CD4-positive, alpha-beta memory T cell (primary cell): ENCODE results near the gene LRFN2. TPM values are rescaled to one million over a fixed set of nuclear protein-coding genes. Genes with fewer than 3 reads are reported as not detected.

Experiments used
- CTCF ChIA-PET: fragments of 350-600 bp; sonication (Branson Sonifier 250); formaldehyde crosslinking; loops from one replicate; lab custom pipeline; 2021; ENCODE audit warnings: inconsistent platforms; ENCODE audit not compliant: partially characterized antibody; lab: Charles Lee
- POLR2A ChIA-PET: fragments of 350-600 bp; sonication (Branson Sonifier 250); formaldehyde crosslinking; loops from one replicate; lab custom pipeline; 2021; ENCODE audit not compliant: partially characterized antibody; lab: Charles Lee
- DNase-seq, 5 donors: peaks; one replicate each; pipeline versions ENCODE4 v3.0.0 to v3.0.0-alpha.2; 2020 to 2022; ENCODE audit warnings: mixed read lengths in 1 of 5
- H3K27ac ChIP-seq: one replicate; pipeline ENCODE4 v1.7.0; 2013; ENCODE audit warnings: low read depth, low read length
- H3K27me3 ChIP-seq: 2 replicates; pipeline ENCODE4 v1.7.0; 2013; ENCODE audit warnings: mild to moderate bottlenecking, low read length, moderate library complexity; ENCODE audit not compliant: insufficient read depth
- H3K36me3 ChIP-seq: 2 replicates; pipeline ENCODE4 v1.7.0; 2013; ENCODE audit warnings: mild to moderate bottlenecking, low read length, moderate library complexity; ENCODE audit not compliant: insufficient read depth
- H3K4me1 ChIP-seq: 2 replicates; pipeline ENCODE4 v1.7.0; 2013; ENCODE audit warnings: mild to moderate bottlenecking, low read length, moderate library complexity; ENCODE audit not compliant: insufficient read depth
- H3K4me3 ChIP-seq, 2 donors: one replicate each; pipeline ENCODE4 v1.7.0; 2013; ENCODE audit warnings: low read length in 2 of 2, mild to moderate bottlenecking in 1 of 2
- H3K9me3 ChIP-seq, 2 donors: one replicate each; pipeline ENCODE4 v1.7.0; 2013; ENCODE audit warnings: low read length in 2 of 2, control low read depth in 1 of 2; ENCODE audit not compliant: control insufficient read depth in 1 of 2
- H3K27ac Mint-ChIP-seq, 7 donors: one replicate each; pipeline ENCODE4 v1.8.0; 2020 to 2021; ENCODE audit warnings: mixed read lengths in 7 of 7, mild to moderate bottlenecking in 6 of 7, inconsistent platforms in 3 of 7, moderate library complexity in 3 of 7
- H3K27me3 Mint-ChIP-seq, 2 donors: one replicate each; pipeline ENCODE4 v1.8.0; 2020 to 2021; ENCODE audit warnings: mixed read lengths in 2 of 2
- H3K36me3 Mint-ChIP-seq, 2 donors: one replicate each; pipeline ENCODE4 v1.8.0; 2020 to 2021; ENCODE audit warnings: mixed read lengths in 2 of 2, inconsistent platforms in 1 of 2, mild to moderate bottlenecking in 1 of 2
- H3K4me1 Mint-ChIP-seq, 4 donors: one replicate each; pipeline ENCODE4 v1.8.0; 2020 to 2021; ENCODE audit warnings: mixed read lengths in 4 of 4, mild to moderate bottlenecking in 1 of 4
- H3K4me3 Mint-ChIP-seq, 8 donors: one replicate each; pipeline ENCODE4 v1.8.0; 2020 to 2021; ENCODE audit warnings: mixed read lengths in 8 of 8, mild to moderate bottlenecking in 7 of 8, moderate library complexity in 6 of 8, inconsistent platforms in 3 of 8
- H3K9me3 Mint-ChIP-seq, 8 donors: one replicate each; pipeline ENCODE4 v1.8.0; 2020 to 2021; ENCODE audit warnings: mixed read lengths in 8 of 8, mild to moderate bottlenecking in 5 of 8, inconsistent platforms in 3 of 8, moderate library complexity in 1 of 8
- intact Hi-C: fragments of 100-400 bp; cut with micrococcal nuclease; formaldehyde crosslinking; loops from one replicate; pipeline ENCODE4 v1.15.1; 2023
- polyA plus RNA-seq, 2 donors: library from polyadenylated mRNA; unstranded; fragments of 300-500 nt; fragmentation: Illumina TruSeq; gene quantifications; one replicate each; pipeline ENCODE4 v1.2.3, GENCODE V29; 2021
- total RNA-seq, 2 experiments: library from RNA; stranded (reverse); gene quantifications; one replicate each; pipeline ENCODE4 v1.2.3, GENCODE V29; 2021

Gene LRFN2
- total and polyA plus RNA-seq, 4 experiments from 2014 or later, result 0.17 TPM; not detected in 3

DNA sequence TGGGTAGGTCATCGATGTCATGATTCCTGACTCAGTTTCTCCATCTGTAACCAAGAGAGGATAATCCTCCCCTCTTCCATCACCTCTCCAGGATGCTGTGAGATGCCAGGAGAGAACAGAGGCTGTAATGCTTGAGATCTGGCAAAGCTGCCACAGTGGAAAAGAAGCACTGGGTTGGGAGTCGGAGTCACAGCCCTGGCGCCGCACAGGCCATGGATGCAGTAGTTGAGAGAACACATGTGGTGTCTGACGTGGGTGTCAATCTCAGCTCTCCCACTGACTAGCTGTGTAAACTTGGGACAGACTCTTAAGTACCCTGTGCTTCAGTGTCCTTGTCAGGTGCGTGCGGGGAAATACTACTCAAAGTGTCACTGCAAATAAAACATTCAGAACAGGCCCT is 47.3 kb downstream of the LRFN2 start:
- Histone ChIP-seq H3K4me1 (no peaks in the 10 kb centered on the region), H3K36me3 (no peaks in the 10 kb centered on the region), H3K27me3 (no peaks in the 10 kb centered on the region), H3K27ac (no peak overlapping the region), H3K4me3 (no peak overlapping the region), H3K9me3 (no peaks in the 10 kb centered on the region)
- Mint-ChIP-seq H3K4me1 (peaks cover 0 to 2% (median 0%) of the 10 kb centered on the region in 4 donors), H3K36me3 (no peaks in the 10 kb centered on the region), H3K4me3 (no peak overlapping the region), H3K27me3 (peaks cover 4 to 7% of the 10 kb centered on the region in 2 donors), H3K9me3 (no peaks in the 10 kb centered on the region), H3K27ac (no peak overlapping the region)
- intact Hi-C loops, result no loop called here
- no peak for DNase-seq
- CTCF ChIA-PET, result no interaction called here
- POLR2A ChIA-PET, result no interaction called here

GRCh38 chr6:40538556-40538955 is 48.6 kb downstream of the LRFN2 start:
- Histone ChIP-seq H3K27ac (no peak overlapping the region), H3K27me3 (no peaks in the 10 kb centered on the region), H3K36me3 (no peaks in the 10 kb centered on the region), H3K4me1 (no peaks in the 10 kb centered on the region), H3K9me3 (no peaks in the 10 kb centered on the region), H3K4me3 (no peak overlapping the region)
- Mint-ChIP-seq H3K27ac (no peak overlapping the region), H3K27me3 (peaks cover 4 to 6% of the 10 kb centered on the region in 2 donors), H3K36me3 (no peaks in the 10 kb centered on the region), H3K4me3 (no peak overlapping the region), H3K4me1 (peaks cover 0 to 2% (median 0%) of the 10 kb centered on the region in 4 donors), H3K9me3 (no peaks in the 10 kb centered on the region)
- CTCF ChIA-PET, result interaction anchor here (1.4 kb wide), 1 partner anchor 12 kb away, joined by 4 read pairs; no protein-coding TSS in a partner anchor
- no peak for DNase-seq
- intact Hi-C loops, result no loop called here
- POLR2A ChIA-PET, result no interaction called here

DNA sequence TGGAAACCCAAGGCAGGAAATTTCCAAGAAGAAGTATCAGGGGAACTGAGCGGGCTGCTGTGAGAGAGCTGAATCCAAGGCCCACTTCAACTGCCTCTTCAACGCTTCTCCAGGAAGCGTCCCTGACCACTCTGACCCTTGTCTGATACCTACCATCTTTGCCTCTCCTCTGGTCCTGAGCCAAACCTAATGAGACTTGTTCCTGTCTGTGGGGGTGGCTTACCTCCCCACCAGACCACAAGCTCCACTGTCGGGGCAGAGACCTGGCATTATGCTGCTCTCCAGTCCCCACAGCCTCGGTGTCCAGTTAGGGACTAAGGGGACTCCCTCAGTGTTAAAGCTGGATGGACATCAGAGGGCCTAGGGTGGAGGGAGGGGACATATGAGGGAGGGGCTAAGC is 49.7 kb downstream of the LRFN2 start:
- no peak for DNase-seq
- ChIA-PET CTCF (interaction anchor here (1.4 kb wide), 1 partner anchor 13 kb away, joined by 4 read pairs; no protein-coding TSS in a partner anchor), POLR2A (no interaction called here)
- H3K27ac ChIP-seq, result no peak overlapping the region
- no peak overlapping the region for H3K27ac Mint-ChIP-seq
- no peak overlapping the region for H3K4me3 Mint-ChIP-seq
- no peaks in the 10 kb centered on the region for H3K9me3 Mint-ChIP-seq
- no peaks in the 10 kb centered on the region for H3K4me1 ChIP-seq
- H3K27me3 Mint-ChIP-seq, result peaks cover 6% of the 10 kb centered on the region in 2 donors
- no peak overlapping the region for H3K4me3 ChIP-seq
- peaks cover 0 to 2% (median 0%) of the 10 kb centered on the region in 4 donors for H3K4me1 Mint-ChIP-seq
- H3K27me3 ChIP-seq, result no peaks in the 10 kb centered on the region
- H3K36me3 Mint-ChIP-seq, result no peaks in the 10 kb centered on the region
- H3K9me3 ChIP-seq, result no peaks in the 10 kb centered on the region
- intact Hi-C loops, result no loop called here
- no peaks in the 10 kb centered on the region for H3K36me3 ChIP-seq

DNA sequence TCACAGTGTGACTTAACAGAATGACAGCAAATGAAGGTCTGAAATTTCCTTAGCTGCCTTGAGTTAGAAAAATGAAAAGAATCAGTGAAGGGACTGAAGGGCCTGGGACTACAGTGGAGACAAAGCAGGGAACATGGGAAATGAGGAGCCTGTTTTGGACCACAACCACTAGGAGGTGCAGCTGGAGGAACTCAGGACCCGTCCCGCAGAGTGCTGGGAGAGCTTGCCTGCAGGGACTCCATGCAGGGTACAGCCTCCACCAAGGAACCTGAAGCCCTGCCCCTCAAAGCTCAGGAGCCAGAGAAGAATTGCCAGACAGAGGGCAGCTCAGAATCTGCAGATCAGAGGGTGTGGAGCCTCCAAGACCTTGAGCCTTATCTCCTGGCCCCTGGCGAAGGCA is 50.7 kb downstream of the LRFN2 start:
- no peaks in the 10 kb centered on the region for H3K9me3 Mint-ChIP-seq
- Histone ChIP-seq H3K36me3 (no peaks in the 10 kb centered on the region), H3K27me3 (no peaks in the 10 kb centered on the region), H3K9me3 (no peaks in the 10 kb centered on the region), H3K4me3 (no peak overlapping the region), H3K27ac (no peak overlapping the region), H3K4me1 (no peaks in the 10 kb centered on the region)
- no peak overlapping the region for H3K4me3 Mint-ChIP-seq
- H3K27me3 Mint-ChIP-seq, result peaks cover 6 to 9% of the 10 kb centered on the region in 2 donors
- no peak overlapping the region for H3K27ac Mint-ChIP-seq
- CTCF ChIA-PET, result no interaction called here
- H3K4me1 Mint-ChIP-seq, result peaks cover 0 to 2% (median 0%) of the 10 kb centered on the region in 4 donors
- intact Hi-C loops, result no loop called here
- no peaks in the 10 kb centered on the region for H3K36me3 Mint-ChIP-seq
- DNase-seq, result no peak
- POLR2A ChIA-PET, result interaction anchor here (0.5 kb wide), 1 partner anchor 887 kb away, joined by 3 read pairs; no protein-coding TSS in a partner anchor

- H3K4me1 Mint-ChIP-seq, result peaks cover 0 to 2% (median 0%) of the 10 kb centered on the region in 4 donors
- H3K27me3 Mint-ChIP-seq, result peaks cover 6 to 9% of the 10 kb centered on the region in 2 donors
- H3K27ac Mint-ChIP-seq, result no peak overlapping the region
- ChIA-PET CTCF (no interaction called here), POLR2A (interaction anchor here (0.5 kb wide), 1 partner anchor 887 kb away, joined by 3 read pairs; no protein-coding TSS in a partner anchor)
- no peaks in the 10 kb centered on the region for H3K36me3 Mint-ChIP-seq
- no peaks in the 10 kb centered on the region for H3K4me1 ChIP-seq
- no peak overlapping the region for H3K4me3 ChIP-seq
- no peak for DNase-seq
- H3K36me3 ChIP-seq, result no peaks in the 10 kb centered on the region
- no peaks in the 10 kb centered on the region for H3K9me3 Mint-ChIP-seq
- no peak overlapping the region for H3K27ac ChIP-seq
- H3K4me3 Mint-ChIP-seq, result no peak overlapping the region
- intact Hi-C loops, result no loop called here
- no peaks in the 10 kb centered on the region for H3K9me3 ChIP-seq
- no peaks in the 10 kb centered on the region for H3K27me3 ChIP-seq
These were observed 51.3 kb downstream of the LRFN2 start for GRCh38 chr6:40535819-40536380.

DNA sequence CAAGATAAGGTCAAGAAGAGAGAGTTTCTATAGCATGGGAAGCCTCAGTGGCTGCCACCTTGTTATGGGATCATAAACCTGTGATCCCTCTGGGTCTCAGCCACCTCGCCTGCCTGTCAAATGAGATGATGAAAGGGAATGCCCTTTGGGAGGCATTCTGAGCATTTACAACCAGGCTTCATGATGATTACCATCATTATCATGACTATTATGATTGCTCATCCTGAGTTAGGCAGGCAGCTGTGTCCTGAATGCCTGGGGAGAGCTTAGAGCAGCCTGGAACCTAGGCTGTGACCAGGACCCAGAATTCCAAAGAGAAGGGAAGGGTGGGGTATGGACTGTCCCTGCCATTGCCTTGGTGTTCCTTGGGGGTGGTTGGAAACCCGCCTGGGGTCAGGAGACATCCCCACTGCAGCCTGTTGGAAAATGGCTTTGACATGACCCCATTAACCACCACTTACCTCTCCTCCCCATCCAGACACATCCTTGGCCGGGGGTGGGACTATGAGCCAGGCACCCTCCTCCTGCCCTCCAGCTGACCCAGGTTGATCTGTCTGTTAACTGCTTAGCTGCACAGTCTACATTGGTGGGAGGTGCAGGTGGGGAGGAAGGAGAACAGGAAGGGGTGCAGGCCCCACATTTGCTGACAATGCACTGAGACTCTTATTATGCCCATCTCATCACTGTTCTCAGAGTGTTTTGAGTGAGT is 51.9 kb downstream of the LRFN2 start:
- Histone ChIP-seq H3K27me3 (no peaks in the 10 kb centered on the region), H3K4me3 (no peak overlapping the region), H3K9me3 (no peaks in the 10 kb centered on the region), H3K27ac (no peak overlapping the region), H3K4me1 (no peaks in the 10 kb centered on the region), H3K36me3 (no peaks in the 10 kb centered on the region)
- DNase-seq, result no peak
- H3K36me3 Mint-ChIP-seq, result no peaks in the 10 kb centered on the region
- intact Hi-C loops, result no loop called here
- ChIA-PET POLR2A (no interaction called here), CTCF (no interaction called here)
- H3K9me3 Mint-ChIP-seq, result no peaks in the 10 kb centered on the region
- H3K4me3 Mint-ChIP-seq, result no peak overlapping the region
- no peak overlapping the region for H3K27ac Mint-ChIP-seq
- peaks cover 0 to 2% (median 0%) of the 10 kb centered on the region in 4 donors for H3K4me1 Mint-ChIP-seq
- H3K27me3 Mint-ChIP-seq, result peaks cover 9% of the 10 kb centered on the region in 2 donors

DNA sequence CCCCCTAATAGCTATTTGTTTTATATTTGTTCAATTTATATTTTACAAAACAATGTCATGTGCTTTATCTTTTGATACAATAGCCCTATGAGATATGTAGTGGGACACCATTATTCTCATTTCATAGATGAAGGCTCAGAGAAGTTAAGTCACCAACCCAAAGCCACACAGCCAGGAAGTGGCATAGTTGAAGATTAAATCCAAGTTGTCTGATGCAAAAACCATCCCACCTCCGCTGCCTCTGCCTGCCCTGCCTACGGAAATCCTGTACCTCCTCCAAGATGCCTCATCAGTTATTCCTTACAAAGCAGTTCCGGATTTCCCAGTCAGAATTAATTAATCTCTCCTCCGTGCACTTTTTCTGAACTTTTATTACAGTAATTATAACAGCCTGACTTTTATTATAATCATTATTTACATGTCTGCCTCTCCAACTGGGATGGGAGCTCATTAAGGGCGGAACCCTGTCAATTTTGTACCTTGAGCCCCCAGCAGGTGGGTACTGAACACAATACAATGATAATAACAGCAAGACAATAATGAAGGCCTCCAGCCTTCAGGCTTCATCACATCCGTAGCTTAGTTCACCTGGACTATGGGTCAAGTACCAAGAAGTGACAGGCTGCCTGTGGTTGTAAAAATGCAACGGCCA is 54.7 kb downstream of the LRFN2 start:
- CTCF ChIA-PET, result no interaction called here
- POLR2A ChIA-PET, result no interaction called here
- H3K27me3 ChIP-seq, result no peaks in the 10 kb centered on the region
- intact Hi-C loops, result no loop called here
- H3K4me3 ChIP-seq, result no peak overlapping the region
- Mint-ChIP-seq H3K4me3 (no peak overlapping the region), H3K4me1 (peaks cover 0 to 2% (median 0%) of the 10 kb centered on the region in 4 donors), H3K9me3 (no peaks in the 10 kb centered on the region), H3K27ac (no peak overlapping the region), H3K27me3 (peaks cover 3 to 6% of the 10 kb centered on the region in 2 donors), H3K36me3 (no peaks in the 10 kb centered on the region)
- H3K4me1 ChIP-seq, result no peaks in the 10 kb centered on the region
- no peak overlapping the region for H3K27ac ChIP-seq
- no peaks in the 10 kb centered on the region for H3K36me3 ChIP-seq
- no peaks in the 10 kb centered on the region for H3K9me3 ChIP-seq
- DNase-seq, result no peak
